IMR-90 (cell line): Measurements from ENCODE around the gene PRMT1. TPM values are rescaled to one million over a fixed set of nuclear protein-coding genes. Genes with fewer than 3 reads are reported as not detected.

Source experiments
- ATAC-seq: fragments of 200-7000 bp; cut with Tn5 transposase; 2 replicates; pipeline ENCODE4 v1.9.1; 2020; ENCODE audit warnings: low read depth, mild to moderate bottlenecking, moderate library complexity
- BruUV-seq: library from RNA; stranded (reverse); fragments of 400-500 nt; replicated peaks from 2 replicates; lab custom pipeline; 2021; lab: Mats Ljungman, UMichigan
- CTCF ChIA-PET: fragments of 300-600 bp; formaldehyde crosslinking; extraction: SDS; loops from one replicate; lab custom pipeline; 2021; ENCODE audit warnings: antibody characterized with exemption; lab: Yijun Ruan, JAX
- POLR2A ChIA-PET: fragments of 300-600 bp; sonication (Branson Sonifier 250); formaldehyde crosslinking; loops from one replicate; lab custom pipeline; 2022; ENCODE audit warnings: antibody characterized with exemption; ENCODE audit not compliant: unreplicated experiment; lab: Charles Lee
- DNase-seq: peaks from one replicate; pipeline ENCODE4 v3.0.0; 2013
- H2AFZ ChIP-seq: replicated peaks from 2 replicates; pipeline ENCODE3; 2013; ENCODE audit warnings: low read length, mild to moderate bottlenecking; ENCODE audit not compliant: poor library complexity
- H2AK5ac ChIP-seq: 2 replicates; pipeline ENCODE4 v1.6.1; 2013; ENCODE audit warnings: low read depth, low read length, inconsistent platforms
- H2AK9ac ChIP-seq: replicated peaks from 2 replicates; pipeline ENCODE3; 2013; ENCODE audit warnings: mild to moderate bottlenecking, low read depth, low read length, moderate library complexity; ENCODE audit not compliant: poor library complexity
- H2BK120ac ChIP-seq: 2 replicates; pipeline ENCODE4 v1.6.1; 2013; ENCODE audit warnings: low read depth, low read length, inconsistent platforms
- H2BK15ac ChIP-seq: 3 replicates; pipeline ENCODE4 v1.6.1; 2013; ENCODE audit warnings: low read depth, low read length, inconsistent platforms
- H2BK20ac ChIP-seq: 2 replicates; pipeline ENCODE4 v1.6.1; 2013; ENCODE audit warnings: low read depth, mild to moderate bottlenecking, inconsistent platforms, low read length, moderate library complexity
- H2BK5ac ChIP-seq: 2 replicates; pipeline ENCODE4 v1.6.1; 2013; ENCODE audit warnings: mild to moderate bottlenecking, low read depth, low read length, inconsistent platforms; ENCODE audit not compliant: poor library complexity, severe bottlenecking
- H3K14ac ChIP-seq: replicated peaks from 2 replicates; pipeline ENCODE4 v1.6.1; 2013; ENCODE audit warnings: low read depth, low read length, inconsistent platforms
- H3K18ac ChIP-seq: 2 replicates; pipeline ENCODE4 v1.6.1; 2013; ENCODE audit warnings: low read depth, low read length, control low read depth
- H3K23ac ChIP-seq: 2 replicates; pipeline ENCODE4 v1.6.1; 2013; ENCODE audit warnings: low read depth, low read length, inconsistent platforms
- H3K27ac ChIP-seq: 2 replicates; pipeline ENCODE4 v1.5.1; 2013; ENCODE audit warnings: mild to moderate bottlenecking, control low read depth, low read length; ENCODE audit not compliant: insufficient read depth
- H3K27me3 ChIP-seq: 2 replicates; pipeline ENCODE4 v1.6.1; 2013; ENCODE audit warnings: low read length; ENCODE audit not compliant: control insufficient read depth, insufficient read depth
- H3K36me3 ChIP-seq: 2 replicates; pipeline ENCODE4 v1.6.1; 2013; ENCODE audit warnings: low read length, mixed read lengths; ENCODE audit not compliant: control insufficient read depth, insufficient read depth
- H3K4ac ChIP-seq: 2 replicates; pipeline ENCODE4 v1.6.1; 2013; ENCODE audit warnings: low read depth, low read length, inconsistent platforms
- H3K4me1 ChIP-seq: 2 replicates; pipeline ENCODE4 v1.6.1; 2013; ENCODE audit warnings: low read length, mixed read lengths; ENCODE audit not compliant: control insufficient read depth, insufficient read depth
- H3K4me2 ChIP-seq: 2 replicates; pipeline ENCODE4 v1.6.1; 2013; ENCODE audit warnings: low read depth, mild to moderate bottlenecking, control low read depth, low read length, moderate library complexity
- H3K4me3 ChIP-seq: 2 replicates; pipeline ENCODE4 v1.5.1; 2013; ENCODE audit warnings: low read depth, mild to moderate bottlenecking, control low read depth, low read length, moderate library complexity; ENCODE audit not compliant: insufficient read depth
- H3K56ac ChIP-seq: 2 replicates; pipeline ENCODE4 v1.6.1; 2013; ENCODE audit warnings: low read length, inconsistent platforms; ENCODE audit not compliant: insufficient read depth; ENCODE audit errors: extremely low read depth
- H3K79me1 ChIP-seq, 2 experiments: 2 replicates each; pipeline ENCODE4 v1.6.1; 2013; ENCODE audit warnings: low read length in 2 of 2, inconsistent platforms in 1 of 2, low read depth in 1 of 2
- H3K9ac ChIP-seq: 2 replicates; pipeline ENCODE4 v1.6.1; 2013; ENCODE audit warnings: low read depth, low read length, control low read depth
- H3K9me1 ChIP-seq: 2 replicates; pipeline ENCODE4 v1.6.1; 2013; ENCODE audit warnings: low read length, inconsistent platforms; ENCODE audit not compliant: insufficient read depth
- H3K9me3 ChIP-seq: 2 replicates; pipeline ENCODE4 v1.6.1; 2013; ENCODE audit warnings: low read length; ENCODE audit not compliant: control insufficient read depth, insufficient read depth
- H4K20me1 ChIP-seq: 2 replicates; pipeline ENCODE4 v1.6.1; 2013; ENCODE audit warnings: low read length, inconsistent platforms; ENCODE audit not compliant: insufficient read depth
- H4K5ac ChIP-seq: 2 replicates; pipeline ENCODE4 v1.6.1; 2013; ENCODE audit warnings: mild to moderate bottlenecking, low read depth, low read length, control low read depth
- H4K8ac ChIP-seq, 2 experiments: 2 replicates each; pipeline ENCODE4 v1.6.1; 2013; ENCODE audit warnings: low read depth in 2 of 2, low read length in 2 of 2, control low read depth in 1 of 2, inconsistent platforms in 1 of 2
- H4K91ac ChIP-seq: 2 replicates; pipeline ENCODE4 v1.6.1; 2013; ENCODE audit warnings: low read depth, low read length, inconsistent platforms; ENCODE audit not compliant: insufficient read depth
- CEBPB ChIP-seq: IDR thresholded peaks from 2 replicates; pipeline ENCODE4 v1.6.1; 2012; ENCODE audit warnings: low read depth, low read length, improper control_type of control experiment
- POLR2A ChIP-seq: IDR thresholded peaks from 2 replicates; pipeline ENCODE4 v1.6.1; 2012; ENCODE audit warnings: mild to moderate bottlenecking, low read depth, low read length
- RAD21 ChIP-seq: IDR thresholded peaks from 2 replicates; pipeline ENCODE4 v1.6.1; 2012; ENCODE audit warnings: low read length, improper control_type of control experiment
- USF2 ChIP-seq: fragments of 150-350 bp; IDR thresholded peaks from 2 replicates; pipeline ENCODE4 v1.6.1; 2017; ENCODE audit warnings: mild to moderate bottlenecking, antibody characterized with exemption, low read length, low read depth
- WGBS, 2 experiments: methylation state at CpG; one replicate each; pipeline versions ENCODE4 v1.1.5 to v1.1.7; 2013; ENCODE audit warnings: missing lambda C conversion rate in 2 of 2; ENCODE audit not compliant: insufficient read length in 1 of 2; ENCODE audit errors: extremely low coverage in 2 of 2; 5-methylcytosine and 5-hydroxymethylcytosine counted together
- dilution Hi-C: fragments of 300-500 bp; cut with HindIII; formaldehyde crosslinking; loops from one replicate; pipeline ENCODE4 v1.14.3; 2018; ENCODE audit warnings: low sequenced_read_pairs; ENCODE audit not compliant: unreplicated experiment
- in situ Hi-C: fragments of 300-500 bp; cut with MboI; formaldehyde crosslinking; loops from 3 replicates; pipeline ENCODE4 v1.14.3; 2019; ENCODE audit warnings: low sequenced_read_pairs, inconsistent platforms, mixed read lengths
- intact Hi-C: fragments of 100-400 bp; cut with micrococcal nuclease; formaldehyde crosslinking; loops from 2 replicates; pipeline ENCODE4 v1.10.0; 2022
- polyA plus RNA-seq, 3 experiments: library from polyadenylated mRNA; depleted of rRNA; stranded (reverse); fragments of >200 nt; gene quantifications; 2 replicates each; pipeline ENCODE4 v1.2.3, GENCODE V29; 2012; ENCODE audit warnings: low replicate concordance in 1 of 3
- total RNA-seq: library from RNA; depleted of rRNA; stranded (reverse); fragments of >200 nt; gene quantifications from 2 replicates; pipeline ENCODE4 v1.2.3, GENCODE V29; 2012
- TF ChIP-seq, protein P1 (sequence below): conservative IDR thresholded peaks from 2 replicates; pipeline ENCODE4 v1.5.1; 2012; ENCODE audit warnings: mild to moderate bottlenecking, low read depth, low read length, improper control_type of control experiment

PRMT1 gene
- total and polyA plus RNA-seq, 2 of the 4 experiments (the other 2 are of a cell fraction), result 497 to 840 TPM

GRCh38 chr19:49645592-49645991 lies 31.5 kb upstream of the PRMT1 start:
- POLR2A ChIA-PET, result no interaction called here
- BruUV-seq, result no TSS peak
- intact Hi-C loops, result no loop called here

More at GRCh38 chr19:49645592-49645991, 31.5 kb upstream of the PRMT1 start:
- H4K20me1 ChIP-seq, result peaks cover 46% of the 10 kb centered on the region
- H4K91ac ChIP-seq, result no peak overlapping the region
- H2BK120ac ChIP-seq, result no peak overlapping the region
- no peak overlapping the region for H3K4me3 ChIP-seq
- H3K27me3 ChIP-seq, result no peaks in the 10 kb centered on the region
- in situ Hi-C loops, result no loop called here
- H3K36me3 ChIP-seq, result peaks cover 35% of the 10 kb centered on the region
- no peak overlapping the region for H3K4me2 ChIP-seq
- no peak overlapping the region for H2AK5ac ChIP-seq
- dilution Hi-C loops, result no loop called here
- ATAC-seq (no peak), DNase-seq (no peak)
- H3K4me1 ChIP-seq, result peaks cover 4% of the 10 kb centered on the region
- H3K56ac ChIP-seq, result no peak overlapping the region
- WGBS, 2 experiments, result 93% methylated on average over 5 of the region's 11 CpGs; no CpG with 5 or more reads in 1 of the 2 experiments
- H3K9ac ChIP-seq, result no peak overlapping the region
- H3K9me1 ChIP-seq, result 0 out of 2 replicates have a peak, but pooled peaks cover 8% of the 10 kb centered on the region
- H3K4ac ChIP-seq, result no peak overlapping the region
- H3K27ac ChIP-seq, result no peak overlapping the region
- H4K5ac ChIP-seq, result no peak overlapping the region
- no peak overlapping the region for H3K18ac ChIP-seq
- H2BK5ac ChIP-seq, result no peak overlapping the region
- no peak overlapping the region for H2AFZ ChIP-seq
- CTCF ChIA-PET, result no interaction called here
- H2BK20ac ChIP-seq, result no peak overlapping the region
- no peaks in the 10 kb centered on the region for H3K9me3 ChIP-seq
- H2AK9ac ChIP-seq, result no peak overlapping the region
- peaks cover 48 to 77% of the 10 kb centered on the region in 2 experiments for H3K79me1 ChIP-seq
- H2BK15ac ChIP-seq, result no peak overlapping the region
- TF ChIP-seq USF2, result no peak
- no peak for TF ChIP-seq RAD21
- no peak for TF ChIP-seq CEBPB
- no peak for TF ChIP-seq POLR2A
- TF ChIP-seq, protein P1, sequence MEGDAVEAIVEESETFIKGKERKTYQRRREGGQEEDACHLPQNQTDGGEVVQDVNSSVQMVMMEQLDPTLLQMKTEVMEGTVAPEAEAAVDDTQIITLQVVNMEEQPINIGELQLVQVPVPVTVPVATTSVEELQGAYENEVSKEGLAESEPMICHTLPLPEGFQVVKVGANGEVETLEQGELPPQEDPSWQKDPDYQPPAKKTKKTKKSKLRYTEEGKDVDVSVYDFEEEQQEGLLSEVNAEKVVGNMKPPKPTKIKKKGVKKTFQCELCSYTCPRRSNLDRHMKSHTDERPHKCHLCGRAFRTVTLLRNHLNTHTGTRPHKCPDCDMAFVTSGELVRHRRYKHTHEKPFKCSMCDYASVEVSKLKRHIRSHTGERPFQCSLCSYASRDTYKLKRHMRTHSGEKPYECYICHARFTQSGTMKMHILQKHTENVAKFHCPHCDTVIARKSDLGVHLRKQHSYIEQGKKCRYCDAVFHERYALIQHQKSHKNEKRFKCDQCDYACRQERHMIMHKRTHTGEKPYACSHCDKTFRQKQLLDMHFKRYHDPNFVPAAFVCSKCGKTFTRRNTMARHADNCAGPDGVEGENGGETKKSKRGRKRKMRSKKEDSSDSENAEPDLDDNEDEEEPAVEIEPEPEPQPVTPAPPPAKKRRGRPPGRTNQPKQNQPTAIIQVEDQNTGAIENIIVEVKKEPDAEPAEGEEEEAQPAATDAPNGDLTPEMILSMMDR, result no peak
- no peak overlapping the region for H3K23ac ChIP-seq
- H3K14ac ChIP-seq, result no peak overlapping the region
- H4K8ac ChIP-seq, result no peak overlapping the region
